ENCODE data around the gene CA5A.

CA5A gene

GRCh38 chr16:87979352-87979751, 43.0 kb upstream of the CA5A start:
- no peak for DNase-seq (ENCODE audit: low read depth)
- no peak overlapping the region for H3K4me3 ChIP-seq (ENCODE audit: low read length)
- no peak for TF ChIP-seq CTCF (IDR thresholded peaks at IDR 0.05; ENCODE audit: insufficient read depth, low read depth, low read length, missing control alignments)

GRCh38 chr16:87978127-87978526, 41.8 kb upstream of the CA5A start:
- H3K4me3 ChIP-seq (ENCODE audit: low read length), result no peak overlapping the region
- TF ChIP-seq CTCF (IDR thresholded peaks at IDR 0.05; ENCODE audit: insufficient read depth, low read depth, low read length, missing control alignments), result no peak
- DNase-seq (ENCODE audit: low read depth), result no peak

- H3K4me3 ChIP-seq (ENCODE audit: low read length), result no peak overlapping the region
- no peak for DNase-seq (ENCODE audit: low read depth)
- no peak for TF ChIP-seq CTCF (IDR thresholded peaks at IDR 0.05; ENCODE audit: insufficient read depth, low read depth, low read length, missing control alignments)
Measured at GRCh38 chr16:87976665-87977064, 40.3 kb upstream of the CA5A start.

GRCh38 chr16:87974178-87974577, 37.8 kb upstream of the CA5A start:
- no peak for TF ChIP-seq CTCF (IDR thresholded peaks at IDR 0.05; ENCODE audit: insufficient read depth, low read depth, low read length, missing control alignments)
- no peak overlapping the region for H3K4me3 ChIP-seq (ENCODE audit: low read length)
- DNase-seq (ENCODE audit: low read depth), result no peak

GRCh38 chr16:87973717-87974116, 37.4 kb upstream of the CA5A start:
- TF ChIP-seq CTCF (IDR thresholded peaks at IDR 0.05; ENCODE audit: insufficient read depth, low read depth, low read length, missing control alignments), result no peak
- DNase-seq (ENCODE audit: low read depth), result peak; percentile 58
- no peak overlapping the region for H3K4me3 ChIP-seq (ENCODE audit: low read length)

- no peak overlapping the region for H3K4me3 ChIP-seq (ENCODE audit: low read length)
- no peak for TF ChIP-seq CTCF (IDR thresholded peaks at IDR 0.05; ENCODE audit: insufficient read depth, low read depth, low read length, missing control alignments)
Measured at GRCh38 chr16:87971933-87972332, 35.6 kb upstream of the CA5A start.

GRCh38 chr16:87970186-87970585, 33.9 kb upstream of the CA5A start:
- peak; percentile 60 for DNase-seq (ENCODE audit: low read depth)
- no peak for TF ChIP-seq CTCF (IDR thresholded peaks at IDR 0.05; ENCODE audit: insufficient read depth, low read depth, low read length, missing control alignments)
- H3K4me3 ChIP-seq (ENCODE audit: low read length), result no peak overlapping the region

More at GRCh38 chr16:87971933-87972332, 35.6 kb upstream of the CA5A start:
- no peak for DNase-seq (ENCODE audit: low read depth)
